ENCODE data around the gene RUSF1. TPM values are rescaled to one million over a fixed set of nuclear protein-coding genes. Genes with fewer than 3 reads are reported as not detected.
A peak's percentile ranks its signal among the peaks of the same experiment; 100 is the strongest.

Gene RUSF1
- total and polyA plus RNA-seq, 5 donors: 26.9 to 40.8 (median 28.9) TPM

DNA sequence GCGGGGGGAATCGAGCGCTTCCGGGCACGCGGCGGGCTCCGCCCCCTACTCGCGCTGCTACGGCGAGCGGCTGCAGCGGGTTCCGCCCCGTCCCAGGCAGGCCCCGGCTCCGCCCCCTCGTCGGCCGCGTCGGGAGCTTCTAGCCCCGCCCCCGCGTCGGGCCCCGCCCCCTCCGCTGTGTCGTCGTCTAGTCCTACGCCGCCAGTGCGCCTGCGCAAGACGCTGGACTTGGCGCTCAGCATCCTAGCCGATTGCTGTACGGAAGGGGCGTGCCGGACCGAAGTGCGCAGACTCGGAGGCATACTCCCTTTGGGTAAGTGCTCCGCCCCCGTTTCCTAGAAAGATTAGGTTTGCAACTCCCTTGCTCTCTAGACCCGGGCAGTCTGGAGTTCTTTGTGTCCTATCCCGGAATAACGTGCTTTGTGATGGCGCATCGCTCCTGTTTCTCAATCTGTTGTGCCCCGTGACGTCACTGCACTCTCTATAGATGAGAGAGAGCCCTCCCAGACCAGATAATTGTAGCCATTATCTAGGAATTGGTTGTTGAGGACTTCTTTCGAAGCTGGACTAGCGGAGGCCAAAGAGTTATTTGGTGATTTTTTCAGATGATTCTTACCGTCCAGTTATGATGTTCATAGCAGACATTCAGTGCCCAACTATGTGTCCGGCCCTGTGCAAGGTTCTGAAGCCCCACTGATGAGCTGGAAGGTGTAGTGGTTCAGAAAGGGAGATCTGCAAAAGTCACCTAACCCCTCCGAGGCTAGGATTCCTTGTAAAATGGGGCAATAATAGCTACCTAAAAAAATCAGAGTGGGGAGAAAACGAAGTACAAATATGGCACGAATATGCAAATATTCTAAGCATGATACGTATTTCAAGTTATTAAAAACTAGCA lies 48.3 kb downstream of the RUSF1 start:
- peak overlapping the region; percentile 58 for H3K4me3 ChIP-seq (ENCODE audit: low read length)
- WGBS: 2% methylated on average over 61 of the region's 61 CpGs
- H3K27ac ChIP-seq (ENCODE audit: low read length): peak overlapping the region; percentile 90
- ATAC-seq: peak; percentile 93
- H3K27me3 ChIP-seq (ENCODE audit: control insufficient read depth, insufficient read depth): no peaks in the 10 kb centered on the region
- H3K9me3 ChIP-seq (ENCODE audit: control insufficient read depth, low read length): no peaks in the 10 kb centered on the region
- H3K4me1 ChIP-seq (ENCODE audit: control insufficient read depth, insufficient read depth, low read length): peaks cover 6% of the 10 kb centered on the region
- DNase-seq: peak; percentile 100
- intact Hi-C loops (cut with DNase I): loop anchor here in 1 of 4 donors (10.0 kb wide), 1 partner anchor 475 kb away; the partner anchor contains the start of gene HSD3B7

DNA sequence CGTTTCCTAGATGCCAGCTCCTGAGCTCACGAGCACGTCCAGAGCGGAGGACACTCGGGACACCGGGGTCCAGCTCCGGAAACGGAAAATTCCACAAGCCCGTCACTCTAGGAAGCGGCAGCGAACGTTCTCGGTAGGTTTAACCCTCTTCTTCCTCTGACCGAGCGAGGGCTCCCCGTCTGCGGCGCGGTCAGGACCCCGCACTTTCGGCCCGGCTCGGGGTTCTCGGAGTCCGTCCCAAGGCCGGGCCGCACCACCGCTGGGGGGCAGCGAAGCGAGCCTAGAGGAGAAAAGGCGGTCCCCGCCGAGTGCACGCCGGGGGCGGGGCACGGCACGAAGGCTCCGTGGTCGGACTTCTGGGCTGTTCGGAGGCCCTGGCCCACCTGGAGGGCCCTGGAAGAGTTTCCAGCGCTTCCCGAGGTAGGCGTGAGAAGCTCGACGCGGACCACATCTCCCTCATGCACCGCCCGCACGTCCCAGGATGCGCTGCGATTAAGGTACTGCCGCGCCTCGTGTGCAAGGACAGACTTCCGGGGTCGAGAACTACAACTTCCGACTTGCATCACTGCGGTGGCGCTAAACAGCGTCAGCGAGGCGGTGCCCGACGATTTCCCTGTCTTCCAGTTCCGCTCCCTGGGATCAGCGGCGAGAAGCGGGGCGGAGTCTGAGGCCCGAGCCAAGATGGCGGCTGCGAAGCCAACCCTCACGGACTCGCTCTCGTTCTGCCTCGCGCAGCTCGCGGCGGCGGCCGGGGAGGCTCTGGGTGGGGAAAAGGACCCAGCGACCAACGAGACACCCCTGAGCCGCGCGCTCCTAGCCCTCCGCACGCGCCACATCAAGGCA lies 49.1 kb downstream of the RUSF1 start, which contains the start of gene ARMC5:
ARMC5 (plus strand) TSS at position 658 of the 843 bp plus-strand sequence; CDS start at position 682, 24 bp downstream.
- Histone ChIP-seq H3K4me1 (ENCODE audit: control insufficient read depth, insufficient read depth, low read length) (peaks cover 6% of the 10 kb centered on the region), H3K9me3 (ENCODE audit: control insufficient read depth, low read length) (no peaks in the 10 kb centered on the region), H3K27ac (ENCODE audit: low read length) (peak within 1 kb of the TSS; percentile 90), H3K4me3 (ENCODE audit: low read length) (peak within 1 kb of the TSS; percentile 58), H3K27me3 (ENCODE audit: control insufficient read depth, insufficient read depth) (no peaks in the 10 kb centered on the region)
- ATAC-seq (peak; percentile 89 to 92), DNase-seq (peak; percentile 98 to 99 (median 99))
- WGBS: under 1% methylated on average over 91 of the region's 91 CpGs
- intact Hi-C loops (cut with DNase I): loop anchor here in 1 of 4 donors (10.0 kb wide), 1 partner anchor 474 kb away; the partner anchor contains the start of gene HSD3B7

DNA sequence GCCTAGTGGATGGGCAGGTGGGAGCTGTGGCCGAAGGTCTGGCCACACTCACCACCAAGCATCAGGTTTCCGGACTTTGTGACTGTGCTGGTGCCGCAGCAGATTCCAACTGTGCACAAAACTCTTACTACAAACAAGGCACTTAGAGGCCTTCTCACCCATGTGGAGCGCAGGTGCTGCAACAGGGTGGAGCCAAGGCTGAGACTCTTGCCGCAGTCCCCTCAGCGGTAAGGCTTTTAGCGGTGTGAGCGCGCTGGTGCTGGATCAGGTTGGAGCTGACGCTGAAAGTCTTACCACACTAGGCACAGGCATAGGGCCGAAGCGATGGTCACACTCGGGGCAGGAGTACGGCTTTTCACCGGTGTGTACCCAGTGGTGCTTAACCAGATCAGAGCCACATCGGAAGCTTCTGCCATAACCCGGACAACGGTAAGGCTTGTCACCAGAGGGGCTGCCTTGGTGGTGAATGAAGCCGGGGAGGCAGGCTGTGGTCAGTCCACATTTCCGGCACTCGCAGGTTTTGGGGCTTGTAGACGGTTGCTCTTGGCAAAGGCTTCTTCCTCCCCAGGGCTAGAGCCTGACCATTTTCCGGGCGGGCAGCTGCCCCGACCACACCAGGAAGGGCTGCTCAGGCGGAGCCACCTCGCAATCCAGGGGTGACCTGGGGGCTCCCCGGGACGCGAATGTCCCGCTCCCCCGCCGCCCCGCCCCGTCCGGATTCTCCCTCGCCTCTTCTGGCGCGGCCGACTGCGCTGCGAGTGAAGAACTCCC lies 49.9 kb downstream of the RUSF1 start:
- H3K4me3 ChIP-seq (ENCODE audit: low read length): peak overlapping the region; percentile 58
- DNase-seq (peak in 2 of 3 donors; percentile 86 to 87), ATAC-seq (peak; percentile 2 to 29)
- intact Hi-C loops (cut with DNase I): loop anchor here in 1 of 4 donors (10.0 kb wide), 1 partner anchor 473 kb away; the partner anchor contains the start of gene HSD3B7
- peaks cover 10% of the 10 kb centered on the region for H3K4me1 ChIP-seq (ENCODE audit: control insufficient read depth, insufficient read depth, low read length)
- H3K27me3 ChIP-seq (ENCODE audit: control insufficient read depth, insufficient read depth): no peaks in the 10 kb centered on the region
- H3K9me3 ChIP-seq (ENCODE audit: control insufficient read depth, low read length): no peaks in the 10 kb centered on the region
- 2% methylated on average over 42 of the region's 42 CpGs for WGBS
- peak overlapping the region; percentile 90 for H3K27ac ChIP-seq (ENCODE audit: low read length)

DNA sequence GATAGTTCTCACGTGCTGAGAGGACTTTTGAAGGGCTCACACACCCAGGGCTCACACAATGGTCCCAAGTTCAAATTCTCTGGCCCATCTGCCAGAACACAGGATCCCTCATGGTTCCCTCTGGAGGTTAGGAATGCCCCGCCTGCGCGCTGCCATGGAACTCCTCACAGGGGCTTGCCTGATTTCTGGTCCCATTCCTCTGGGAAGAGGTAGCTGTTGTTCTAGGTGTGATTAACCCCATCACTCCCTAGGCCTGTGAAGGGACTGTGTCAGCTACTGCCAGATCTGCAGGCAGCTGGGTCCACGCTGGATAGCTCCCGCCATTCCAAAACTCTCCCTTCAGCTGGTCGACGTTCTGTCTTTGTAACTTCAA lies 51.2 kb downstream of the RUSF1 start:
- DNase-seq (no peak), ATAC-seq (no peak)
- Histone ChIP-seq H3K27me3 (ENCODE audit: control insufficient read depth, insufficient read depth) (no peaks in the 10 kb centered on the region), H3K9me3 (ENCODE audit: control insufficient read depth, low read length) (no peaks in the 10 kb centered on the region), H3K27ac (ENCODE audit: low read length) (no peak overlapping the region), H3K4me1 (ENCODE audit: control insufficient read depth, insufficient read depth, low read length) (peaks cover 16% of the 10 kb centered on the region), H3K4me3 (ENCODE audit: low read length) (no peak overlapping the region)
- intact Hi-C loops (cut with DNase I): loop anchor here in 1 of 4 donors (10.0 kb wide), 1 partner anchor 472 kb away; the partner anchor contains the start of gene HSD3B7
- 74% methylated on average over 8 of the region's 8 CpGs for WGBS

DNA sequence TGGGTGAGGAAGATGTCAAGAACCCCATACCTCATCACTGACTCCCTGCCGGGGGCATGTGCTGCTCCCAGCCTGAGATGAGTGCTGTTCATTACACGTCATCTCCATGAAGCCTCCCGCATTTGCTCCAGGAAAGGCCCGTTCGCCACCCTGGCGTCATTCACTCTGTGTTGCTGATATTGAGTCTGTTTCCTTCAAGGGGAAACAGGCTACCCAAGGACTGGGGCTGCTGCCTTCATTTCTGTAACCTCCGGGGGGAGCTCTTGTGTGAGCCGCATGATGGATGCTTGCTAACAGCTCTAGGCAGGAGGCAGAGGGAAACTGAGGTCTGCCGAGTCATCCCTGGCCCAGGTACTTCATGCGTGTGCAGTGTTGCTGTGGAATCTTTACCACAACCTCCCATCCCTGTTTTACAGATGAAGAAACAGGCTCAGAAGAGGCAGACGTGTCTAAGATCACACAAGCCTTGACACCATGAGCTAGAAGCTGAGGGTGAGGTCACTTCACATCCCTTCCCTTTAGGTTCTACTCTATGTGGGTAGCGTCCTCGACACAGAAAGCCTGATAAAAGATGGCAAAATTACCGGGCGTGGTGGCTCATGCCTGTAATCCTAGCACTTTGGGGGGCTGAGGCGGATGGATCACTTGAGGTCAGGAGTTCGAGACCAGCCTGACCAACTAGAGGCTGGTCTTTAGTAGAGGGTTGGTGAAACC lies 52.4 kb downstream of the RUSF1 start:
- WGBS: 63% methylated on average over 17 of the region's 17 CpGs
- Histone ChIP-seq H3K4me1 (ENCODE audit: control insufficient read depth, insufficient read depth, low read length) (peaks cover 16% of the 10 kb centered on the region), H3K27ac (ENCODE audit: low read length) (peak overlapping the region; percentile 22), H3K27me3 (ENCODE audit: control insufficient read depth, insufficient read depth) (no peaks in the 10 kb centered on the region), H3K9me3 (ENCODE audit: control insufficient read depth, low read length) (no peaks in the 10 kb centered on the region), H3K4me3 (ENCODE audit: low read length) (no peak overlapping the region)
- no peak for ATAC-seq
- intact Hi-C loops (cut with DNase I): loop anchor here in 1 of 4 donors (10.0 kb wide), 1 partner anchor 471 kb away; the partner anchor contains the start of gene HSD3B7
- peak in 1 of 3 donors; percentile 56 for DNase-seq

DNA sequence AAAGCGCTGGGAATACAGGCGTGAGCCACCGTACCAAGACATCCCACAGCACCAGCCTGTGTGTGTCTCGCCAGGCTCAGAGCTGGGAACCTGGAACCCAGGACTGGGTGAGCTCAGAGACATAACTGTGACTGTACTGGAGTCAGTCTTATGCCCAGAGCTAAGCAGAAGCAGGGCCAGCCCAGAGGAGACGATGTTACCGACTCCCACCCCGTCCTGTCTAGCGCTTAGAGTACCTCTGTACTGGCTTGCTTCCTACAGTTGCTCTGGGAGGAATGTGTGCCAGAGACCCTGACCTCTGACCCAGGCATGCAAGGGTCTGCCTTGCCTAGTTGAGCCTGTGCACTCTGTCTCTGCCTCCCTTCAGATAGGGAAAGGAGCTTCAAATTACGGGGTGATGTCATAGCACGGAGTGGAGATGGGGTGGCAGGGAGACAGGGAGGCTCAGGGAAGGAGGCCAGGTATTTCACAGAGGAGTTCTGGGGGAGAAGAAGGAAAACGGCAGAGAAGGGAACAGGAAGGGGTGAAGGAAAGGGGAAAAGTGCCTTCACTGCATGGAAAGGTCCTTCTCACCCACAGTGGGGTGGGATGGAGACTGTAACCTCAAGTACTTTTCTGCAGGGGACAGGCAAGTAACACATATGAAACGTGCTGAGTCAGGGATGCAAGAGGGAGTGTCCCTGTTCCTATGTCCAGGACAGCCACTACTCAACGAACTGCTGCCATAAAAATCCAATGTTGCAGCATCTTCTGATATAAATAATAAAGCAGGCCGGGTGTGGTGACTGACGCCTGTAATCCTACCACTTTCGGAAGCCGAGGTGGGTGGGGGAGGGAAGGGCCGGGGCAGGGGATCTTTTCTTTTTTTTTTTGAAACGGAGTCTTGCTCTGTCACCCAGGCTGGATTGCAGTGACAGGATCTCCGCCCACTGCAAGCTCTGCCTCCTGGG lies 54.7 kb downstream of the RUSF1 start:
- H3K4me3 ChIP-seq (ENCODE audit: low read length): no peak overlapping the region
- H3K27me3 ChIP-seq (ENCODE audit: control insufficient read depth, insufficient read depth): no peaks in the 10 kb centered on the region
- 28% methylated on average over 20 of the region's 20 CpGs for WGBS
- intact Hi-C loops (cut with DNase I): loop anchor here in 1 of 4 donors (10.0 kb wide), 1 partner anchor 469 kb away; the partner anchor contains the start of gene HSD3B7
- H3K27ac ChIP-seq (ENCODE audit: low read length): peak overlapping the region; percentile 66
- DNase-seq (peak; percentile 65 to 87 (median 71)), ATAC-seq (peak; percentile 29 to 34)
- peaks cover 16% of the 10 kb centered on the region for H3K4me1 ChIP-seq (ENCODE audit: control insufficient read depth, insufficient read depth, low read length)
- no peaks in the 10 kb centered on the region for H3K9me3 ChIP-seq (ENCODE audit: control insufficient read depth, low read length)

DNA sequence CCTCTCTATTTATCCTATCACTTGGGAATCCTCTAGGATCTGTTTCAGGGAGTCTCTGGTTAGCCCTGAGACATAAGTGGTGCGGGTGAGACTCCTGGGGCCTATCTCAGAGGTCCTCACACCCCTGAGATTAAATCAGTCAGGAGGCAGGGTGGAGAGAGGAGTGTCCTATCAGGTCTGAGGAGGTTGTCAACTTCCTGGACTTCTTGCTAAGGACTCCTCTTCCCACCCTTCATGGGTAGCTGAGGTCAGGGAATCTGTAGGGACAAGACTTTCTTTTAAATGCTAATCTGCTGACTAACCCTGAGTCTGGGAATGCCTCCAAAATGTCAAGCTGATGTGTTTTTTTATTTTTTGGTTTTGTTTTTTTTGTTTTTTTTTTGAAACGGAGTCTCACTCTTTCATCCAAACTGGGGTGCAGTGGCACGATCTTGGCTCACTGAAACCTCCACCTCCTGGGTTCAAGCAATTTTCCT lies 55.5 kb downstream of the RUSF1 start:
- ATAC-seq (peak; percentile 65 to 79), DNase-seq (peak in 1 of 3 donors; percentile 32)
- Histone ChIP-seq H3K27me3 (ENCODE audit: control insufficient read depth, insufficient read depth) (no peaks in the 10 kb centered on the region), H3K4me3 (ENCODE audit: low read length) (no peak overlapping the region), H3K9me3 (ENCODE audit: control insufficient read depth, low read length) (no peaks in the 10 kb centered on the region), H3K4me1 (ENCODE audit: control insufficient read depth, insufficient read depth, low read length) (peaks cover 16% of the 10 kb centered on the region), H3K27ac (ENCODE audit: low read length) (peak overlapping the region; percentile 67)
- WGBS: 45% methylated on average over 3 of the region's 3 CpGs
- intact Hi-C loops (cut with DNase I): loop anchor here in 1 of 4 donors (10.0 kb wide), 1 partner anchor 468 kb away; the partner anchor contains the start of gene HSD3B7

DNA sequence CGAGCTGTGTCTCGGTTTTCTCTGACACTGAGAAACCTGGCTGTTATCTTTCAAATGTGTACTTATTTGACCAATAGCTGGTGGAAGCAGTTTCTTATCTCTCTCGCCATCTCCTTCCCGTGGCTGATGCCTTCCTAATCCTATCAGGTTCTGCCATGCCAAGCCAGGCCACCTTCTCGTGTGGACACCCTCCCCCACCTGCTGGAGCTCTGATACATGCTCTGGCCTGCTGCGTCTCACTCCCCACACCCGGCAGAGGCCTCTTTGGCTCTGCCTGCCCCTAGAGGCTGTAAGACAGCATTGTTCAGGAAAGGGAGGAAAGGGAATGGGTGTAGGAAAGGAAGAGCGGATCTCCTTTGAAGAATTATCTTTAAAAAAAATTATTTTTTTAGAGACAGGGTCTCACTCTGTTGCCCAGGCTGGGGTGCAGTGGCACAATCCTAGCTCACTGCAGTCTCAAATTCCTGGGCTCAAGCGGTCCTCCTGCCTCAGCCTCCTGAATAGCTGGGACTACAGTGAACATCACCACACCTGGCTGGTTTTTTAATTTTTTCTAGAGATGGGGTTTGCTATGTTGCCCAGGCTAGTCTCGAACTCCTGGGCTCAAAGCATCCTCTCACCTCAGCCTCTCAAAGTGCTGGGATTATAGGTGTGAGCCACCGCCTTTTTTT lies 56.4 kb downstream of the RUSF1 start:
- Histone ChIP-seq H3K9me3 (ENCODE audit: control insufficient read depth, low read length) (no peaks in the 10 kb centered on the region), H3K27me3 (ENCODE audit: control insufficient read depth, insufficient read depth) (no peaks in the 10 kb centered on the region), H3K4me3 (ENCODE audit: low read length) (no peak overlapping the region), H3K27ac (ENCODE audit: low read length) (no peak overlapping the region), H3K4me1 (ENCODE audit: control insufficient read depth, insufficient read depth, low read length) (peaks cover 13% of the 10 kb centered on the region)
- ATAC-seq (peak; percentile 69 to 74), DNase-seq (peak; percentile 65 to 84 (median 72))
- 45% methylated on average over 11 of the region's 11 CpGs for WGBS
- intact Hi-C loops (cut with DNase I): loop anchor here in 1 of 4 donors (10.0 kb wide), 1 partner anchor 467 kb away; the partner anchor contains the start of gene HSD3B7

Data from right cardiac atrium (tissue), 5 donors.